ENCODE measurements around the gene SLC17A5.
"Not testable (repeated sequence)": the region's sequence is repeated elsewhere in the genome, so short reads cannot be mapped to it uniquely, and the experiment has no call there.

SLC17A5 gene

DNA sequence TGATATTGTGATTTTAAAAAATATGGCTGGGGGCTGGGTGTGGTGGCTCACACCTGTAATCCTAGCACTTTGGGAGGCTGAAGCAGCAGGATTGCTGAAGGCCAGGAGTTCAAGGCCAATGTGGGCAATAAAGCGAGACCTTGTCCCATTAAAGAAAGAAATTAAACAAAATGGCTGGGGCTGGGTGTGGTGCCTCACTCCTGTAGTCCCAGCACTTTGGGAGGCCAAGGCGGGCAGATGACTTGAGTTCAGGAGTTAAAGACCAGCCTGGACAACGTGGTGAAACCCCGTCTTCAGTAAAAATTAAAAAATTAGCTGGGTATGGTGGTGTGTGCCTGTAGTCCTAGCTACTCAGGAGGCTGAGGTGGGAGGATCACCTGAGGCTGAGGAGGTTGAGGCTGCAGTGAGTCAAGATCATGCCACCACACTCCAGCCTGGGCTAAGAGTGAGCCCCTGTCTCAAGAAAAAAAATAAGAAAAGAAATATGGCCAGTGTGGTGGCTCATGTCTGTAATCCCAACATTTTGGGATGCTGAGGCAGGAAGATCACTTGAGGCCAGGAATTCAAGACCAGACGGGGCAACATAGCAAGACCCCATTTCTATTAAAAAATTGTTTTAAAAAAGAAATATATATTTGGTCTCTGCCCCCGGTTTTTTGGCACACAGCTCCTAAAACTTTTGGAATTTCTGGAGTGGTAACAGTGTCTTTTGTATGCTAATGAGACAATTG, 39.8 kb downstream of the SLC17A5 start:
- DNase-seq = no peak

GRCh38 chr6:73612611-73613010, 41.2 kb downstream of the SLC17A5 start:
- no peak for DNase-seq

- no peak for DNase-seq
Observed at GRCh38 chr6:73610444-73611275, 43.1 kb downstream of the SLC17A5 start.

- no peak for DNase-seq
Observed at GRCh38 chr6:73608761-73609160, 45.0 kb downstream of the SLC17A5 start.

DNA sequence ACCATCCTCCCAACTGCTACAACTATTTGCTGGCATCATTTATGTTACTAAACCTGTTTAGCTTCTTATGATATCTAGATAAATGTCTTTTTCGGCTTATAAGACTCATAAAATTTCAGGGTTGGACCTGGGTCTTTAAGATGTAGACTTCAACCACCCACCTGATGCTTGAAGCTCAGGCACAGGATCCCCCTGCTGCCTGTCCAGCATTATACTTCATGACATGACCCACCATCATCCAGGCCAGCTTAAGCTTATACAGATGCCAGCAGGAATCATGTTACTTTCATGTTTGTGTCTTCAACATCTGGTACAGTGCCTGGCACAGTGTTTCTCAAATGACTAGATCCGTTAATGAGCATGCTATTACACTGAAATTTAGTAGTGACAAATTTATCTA, 47.4 kb downstream of the SLC17A5 start:
- DNase-seq = no peak

- DNase-seq = no peak
Observed at GRCh38 chr6:73604461-73604860, 49.3 kb downstream of the SLC17A5 start.

- DNase-seq = no peak
Observed at GRCh38 chr6:73604020-73604419, 49.8 kb downstream of the SLC17A5 start.

DNA sequence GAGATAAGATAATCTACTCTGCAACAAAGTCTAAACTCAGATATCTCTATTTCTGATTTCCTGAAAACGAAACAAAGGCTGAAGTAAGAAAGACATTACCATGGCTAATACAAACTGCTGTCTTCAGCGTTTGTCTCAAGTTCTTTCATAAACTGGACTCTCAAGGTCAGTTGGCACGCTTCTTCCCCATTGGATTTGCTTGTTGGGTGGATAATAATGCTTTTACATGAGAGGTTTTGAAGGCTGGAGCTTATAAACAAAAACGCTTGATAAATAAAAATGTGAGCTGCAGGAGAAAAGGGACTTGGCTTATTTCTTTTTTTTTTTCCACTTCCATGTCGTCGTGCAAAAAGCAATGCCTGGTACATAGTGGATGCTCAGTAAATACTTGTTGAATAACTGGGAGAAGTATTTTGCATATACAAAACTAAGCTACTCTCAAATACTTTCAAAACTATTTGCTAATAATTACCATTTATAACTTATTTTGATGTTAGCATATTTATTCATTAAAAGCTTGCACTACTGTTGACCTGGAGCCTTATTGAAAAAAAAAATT, 67.3 kb downstream of the SLC17A5 start:
- no peak for DNase-seq

GRCh38 chr6:73585566-73586415, 68.0 kb downstream of the SLC17A5 start:
- DNase-seq = no peak

- DNase-seq = no peak
Observed at GRCh38 chr6:73581293-73581692, 72.5 kb downstream of the SLC17A5 start.

- DNase-seq = no peak
Observed at GRCh38 chr6:73580247-73581149, 73.3 kb downstream of the SLC17A5 start.

GRCh38 chr6:73579851-73580246, 73.9 kb downstream of the SLC17A5 start:
- no peak for DNase-seq

GRCh38 chr6:73579389-73579788, 74.4 kb downstream of the SLC17A5 start:
- no peak for DNase-seq

- no peak for DNase-seq
Observed at GRCh38 chr6:73577676-73578075, 76.1 kb downstream of the SLC17A5 start.

DNA sequence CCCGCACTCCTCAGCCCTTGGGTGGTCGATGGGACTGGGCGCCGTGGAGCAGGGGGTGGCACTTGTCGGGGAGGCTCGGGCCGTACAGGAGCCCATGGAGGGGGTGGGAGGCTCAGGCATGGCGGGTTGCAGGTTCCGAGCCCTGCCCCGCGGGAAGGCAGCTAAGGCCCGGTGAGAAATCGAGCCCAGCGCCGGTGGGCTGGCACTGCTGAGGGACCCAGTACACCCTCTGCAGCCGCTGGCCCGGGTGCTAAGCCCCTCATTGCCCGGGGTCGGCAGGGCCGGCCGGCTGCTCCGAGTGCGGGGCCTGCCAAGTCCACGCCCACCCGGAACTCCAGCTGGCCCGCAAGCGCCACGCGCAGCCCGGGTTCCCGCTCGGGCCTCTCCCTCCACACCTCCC, 81.3 kb downstream of the SLC17A5 start:
- not testable (repeated sequence) for DNase-seq

DNA sequence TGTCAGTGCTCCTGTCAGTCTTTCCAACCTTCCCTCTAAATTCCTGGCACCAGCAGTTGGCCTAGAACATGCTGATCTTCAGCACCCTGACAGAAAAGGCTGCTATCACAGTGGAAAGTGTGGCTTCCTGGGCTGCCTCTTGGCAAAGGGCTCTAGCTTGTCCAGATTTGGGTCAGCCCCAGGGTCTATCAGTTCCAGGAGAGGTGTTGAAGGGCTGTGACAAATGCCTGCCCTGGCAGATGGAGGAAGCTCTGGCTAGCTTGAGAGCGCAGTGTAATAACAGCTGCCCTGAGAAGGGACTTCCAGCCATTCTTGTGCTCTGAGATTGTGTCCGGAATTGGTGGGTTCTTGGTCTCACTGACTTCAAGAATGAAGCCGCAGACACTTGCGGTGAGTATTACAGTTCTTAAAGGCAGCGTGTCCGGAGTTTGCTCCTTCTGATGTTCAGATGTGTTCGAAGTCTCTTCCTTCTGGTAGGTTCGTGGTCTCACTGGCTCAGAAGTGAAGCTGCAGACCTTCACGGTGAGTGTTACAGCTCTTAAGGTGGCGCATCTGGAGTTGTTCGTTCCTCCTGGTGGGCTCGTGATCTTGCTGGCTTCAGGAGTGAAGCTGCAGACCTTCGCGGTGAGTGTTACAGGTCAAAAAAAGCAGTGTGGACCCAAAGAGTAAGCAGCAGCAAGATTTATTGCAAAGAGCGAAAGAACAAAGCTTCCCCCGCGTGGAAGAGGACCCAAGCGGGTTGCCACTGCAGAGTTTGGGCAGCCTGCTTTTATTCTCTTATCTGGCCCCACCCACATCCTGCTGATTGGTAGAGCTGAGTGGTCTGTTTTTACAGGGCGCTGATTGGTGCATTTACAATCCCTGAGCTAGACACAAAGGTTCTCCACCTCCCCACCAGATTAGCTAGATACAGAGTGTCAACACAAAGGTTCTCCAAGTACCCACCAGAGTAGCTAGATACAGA, 82.3 kb downstream of the SLC17A5 start:
- DNase-seq = not testable (repeated sequence)

- DNase-seq = no peak
Observed at GRCh38 chr6:73569121-73569520, 84.7 kb downstream of the SLC17A5 start.

DNA sequence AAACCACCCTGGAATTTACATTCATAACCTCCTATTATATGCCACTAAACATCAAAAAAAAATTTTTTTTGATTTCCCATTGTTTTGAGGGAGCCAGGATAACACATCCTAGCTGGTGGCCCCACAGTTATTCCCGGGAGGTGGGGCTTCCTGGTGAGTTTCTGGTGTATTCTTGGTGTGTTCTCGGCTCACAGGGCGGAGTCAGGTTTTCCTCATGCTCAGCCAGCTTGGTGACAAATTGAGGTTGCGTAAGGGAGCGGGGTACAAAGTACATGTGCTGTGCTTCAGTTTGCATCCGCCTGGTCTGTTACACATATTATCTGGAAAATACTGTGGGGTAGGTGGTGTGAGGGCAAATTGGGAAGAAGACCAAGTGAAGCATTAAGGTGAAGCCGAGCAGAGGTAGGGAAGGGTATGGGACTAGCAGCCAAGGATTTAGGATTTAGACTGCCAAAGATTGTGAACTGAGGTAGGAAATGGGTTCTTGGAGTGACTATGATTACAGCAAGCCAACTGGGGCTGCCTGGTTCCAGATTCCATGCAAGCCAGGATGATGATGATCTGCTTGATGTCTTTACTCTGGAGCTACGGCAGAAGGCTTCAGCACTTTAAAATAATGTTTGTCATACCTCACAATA, 86.7 kb downstream of the SLC17A5 start:
- no peak for DNase-seq

DNA sequence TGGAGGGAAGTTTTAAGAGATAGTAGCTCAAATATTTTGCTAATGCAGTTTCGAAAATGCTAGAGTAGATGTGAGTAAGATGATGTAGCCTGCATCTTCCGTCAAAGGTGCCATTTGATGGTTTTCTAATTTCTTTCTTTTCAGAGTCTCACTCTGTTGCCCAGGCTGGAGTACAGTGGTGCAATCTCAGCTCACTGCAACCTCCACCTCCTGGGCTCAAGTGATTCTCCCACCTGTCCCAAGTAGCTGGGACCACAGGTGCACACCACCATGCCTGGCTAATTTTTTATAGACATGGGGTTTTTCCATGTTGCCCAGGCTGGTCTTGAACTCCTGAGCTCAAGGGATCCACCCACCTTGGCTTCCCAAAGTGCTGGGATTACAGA, 87.3 kb downstream of the SLC17A5 start:
- not testable (repeated sequence) for DNase-seq
